ENCODE data around the gene RPL27A.

Gene RPL27A

DNA sequence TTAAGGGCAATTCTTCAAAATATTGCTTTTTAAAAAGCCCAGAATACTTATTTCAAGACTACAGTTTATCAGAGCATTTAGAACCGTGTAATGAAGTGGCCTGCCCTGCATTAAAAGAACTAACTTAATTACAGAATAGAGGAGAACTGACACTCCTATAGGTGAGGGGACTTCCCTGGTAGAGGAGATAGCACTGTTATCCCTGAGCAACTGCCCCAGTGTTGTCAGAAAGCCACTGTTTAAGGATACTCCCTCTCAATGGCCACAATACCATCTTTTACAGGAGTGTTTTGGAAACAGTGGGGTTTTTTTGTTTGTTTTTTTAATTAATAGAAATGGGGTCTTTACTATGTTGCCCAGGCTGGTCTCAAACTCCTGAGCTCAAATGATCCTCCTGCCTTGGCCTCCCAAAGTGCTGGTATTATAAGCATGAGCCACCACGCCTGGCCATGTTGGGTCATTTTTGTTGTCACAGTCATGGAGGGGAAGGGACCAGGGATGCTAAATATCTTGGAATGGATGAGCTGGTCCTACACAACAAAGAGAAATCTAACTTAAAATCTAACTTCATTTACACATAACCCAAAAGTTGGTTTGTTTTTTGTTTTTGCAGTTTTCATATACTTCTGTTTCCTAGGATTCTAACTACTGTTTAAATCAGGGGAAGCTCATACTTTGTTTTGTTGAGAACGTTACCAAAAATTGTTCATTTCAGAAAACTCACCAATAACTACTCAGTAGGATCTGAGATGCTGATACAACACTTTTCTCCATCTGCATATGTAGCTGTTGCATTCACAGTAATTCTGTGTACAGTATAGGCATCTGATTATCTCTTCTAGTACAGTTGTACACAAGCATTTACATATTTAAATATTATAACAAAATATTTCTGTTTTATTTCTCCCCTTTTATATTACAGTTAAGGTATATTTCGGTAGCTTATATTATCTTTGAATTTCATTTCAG, 8.1 kb downstream of the RPL27A start:
- no peak overlapping the region for H3K9ac ChIP-seq (ENCODE audit: low read length)
- peaks cover 60% of the 10 kb centered on the region for H3K36me3 ChIP-seq (ENCODE audit: insufficient read depth, low read length)
- no peaks in the 10 kb centered on the region for H3K9me3 ChIP-seq (ENCODE audit: low read length)
- no peak overlapping the region for H3K27ac ChIP-seq (ENCODE audit: low read depth, low read length)
- H3K4me1 ChIP-seq (ENCODE audit: insufficient read depth, low read length) = peaks cover 6% of the 10 kb centered on the region
- no peak overlapping the region for H3K4me3 ChIP-seq (ENCODE audit: low read depth in 1 of 2, low read length in 2 of 2)
- no peaks in the 10 kb centered on the region for H3K27me3 ChIP-seq (ENCODE audit: control insufficient read depth in 1 of 2, insufficient read depth in 2 of 2, low read length in 2 of 2)

DNA sequence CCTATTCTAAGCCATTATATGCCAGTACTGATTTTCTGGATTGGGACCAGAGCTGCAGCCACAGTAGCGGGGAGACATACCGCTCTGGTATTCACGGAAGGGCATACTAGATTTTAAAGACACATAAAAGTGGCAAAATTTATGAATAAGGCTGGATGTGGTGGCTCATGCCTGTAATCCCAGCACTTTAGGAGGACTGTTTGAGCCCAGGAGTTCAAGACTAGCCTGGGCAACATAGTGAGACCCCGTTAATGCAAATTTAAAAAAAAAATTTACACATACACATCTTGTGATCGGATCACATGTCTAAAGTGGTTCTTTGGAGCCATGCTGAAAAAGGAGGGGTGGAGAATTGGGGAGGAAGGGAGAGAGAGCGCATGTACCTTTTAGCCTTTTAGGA, 9.0 kb downstream of the RPL27A start:
- Histone ChIP-seq H3K27ac (ENCODE audit: low read depth, low read length) (no peak overlapping the region), H3K4me3 (ENCODE audit: low read depth in 1 of 2, low read length in 2 of 2) (no peak overlapping the region), H3K4me1 (ENCODE audit: insufficient read depth, low read length) (peaks cover 6% of the 10 kb centered on the region), H3K9me3 (ENCODE audit: low read length) (no peaks in the 10 kb centered on the region), H3K36me3 (ENCODE audit: insufficient read depth, low read length) (peaks cover 60% of the 10 kb centered on the region), H3K9ac (ENCODE audit: low read length) (no peak overlapping the region), H3K27me3 (ENCODE audit: control insufficient read depth in 1 of 2, insufficient read depth in 2 of 2, low read length in 2 of 2) (no peaks in the 10 kb centered on the region)

DNA sequence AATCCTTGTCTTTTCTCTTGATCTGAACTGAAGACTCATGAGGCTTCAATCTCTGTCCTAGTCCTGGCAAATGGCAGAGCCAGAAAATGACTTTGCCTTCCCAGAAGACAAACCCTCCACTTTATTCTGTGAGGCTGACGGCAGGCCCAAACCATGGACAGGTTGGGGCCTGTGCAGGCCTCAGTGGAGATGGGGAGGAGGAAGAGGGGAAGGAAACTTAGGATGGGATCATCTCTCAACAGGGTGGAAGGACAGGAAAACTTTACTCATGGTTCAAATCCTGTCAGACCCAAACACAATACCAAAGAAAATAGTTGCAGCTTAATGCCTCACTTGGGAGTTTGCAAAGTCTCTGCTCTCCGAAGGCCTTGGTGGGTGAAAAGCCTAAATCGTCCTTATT, 9.8 kb downstream of the RPL27A start:
- Histone ChIP-seq H3K27ac (ENCODE audit: low read depth, low read length) (no peak overlapping the region), H3K4me3 (ENCODE audit: low read depth in 1 of 2, low read length in 2 of 2) (no peak overlapping the region), H3K4me1 (ENCODE audit: insufficient read depth, low read length) (peaks cover 6% of the 10 kb centered on the region), H3K9me3 (ENCODE audit: low read length) (no peaks in the 10 kb centered on the region), H3K27me3 (ENCODE audit: control insufficient read depth in 1 of 2, insufficient read depth in 2 of 2, low read length in 2 of 2) (no peaks in the 10 kb centered on the region), H3K36me3 (ENCODE audit: insufficient read depth, low read length) (peaks cover 64% of the 10 kb centered on the region), H3K9ac (ENCODE audit: low read length) (no peak overlapping the region)

DNA sequence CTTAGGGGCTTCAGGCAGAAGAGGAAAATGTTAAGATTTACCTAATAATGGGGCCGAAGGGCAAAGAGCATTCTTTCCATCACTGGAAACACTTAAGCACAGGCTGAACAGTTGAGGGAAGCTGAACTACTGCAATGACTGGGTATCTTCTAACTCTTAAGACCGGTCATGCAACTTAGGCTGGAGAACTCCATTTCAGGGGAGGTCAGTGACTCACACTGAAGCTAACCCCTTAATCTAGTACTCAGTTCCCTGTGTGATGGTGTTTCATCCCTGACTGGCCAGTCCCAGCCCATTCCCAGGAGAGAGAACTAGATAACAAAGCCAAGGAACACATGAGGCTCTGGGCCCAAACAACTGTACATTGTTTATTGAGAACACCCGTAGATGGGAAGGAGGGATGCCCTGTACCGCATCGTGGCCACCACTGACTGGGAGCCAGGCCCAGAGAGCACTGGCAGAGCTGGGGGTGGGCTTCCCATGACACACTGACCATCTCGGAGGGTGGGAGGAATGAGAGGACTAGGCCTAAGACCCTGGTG, 10.5 kb downstream of the RPL27A start:
- H3K9me3 ChIP-seq (ENCODE audit: low read length) = no peaks in the 10 kb centered on the region
- H3K4me3 ChIP-seq (ENCODE audit: low read depth in 1 of 2, low read length in 2 of 2) = no peak overlapping the region
- H3K4me1 ChIP-seq (ENCODE audit: insufficient read depth, low read length) = peaks cover 3% of the 10 kb centered on the region
- H3K36me3 ChIP-seq (ENCODE audit: insufficient read depth, low read length) = peaks cover 71% of the 10 kb centered on the region
- no peak overlapping the region for H3K9ac ChIP-seq (ENCODE audit: low read length)
- H3K27me3 ChIP-seq (ENCODE audit: control insufficient read depth in 1 of 2, insufficient read depth in 2 of 2, low read length in 2 of 2) = no peaks in the 10 kb centered on the region
- H3K27ac ChIP-seq (ENCODE audit: low read depth, low read length) = no peak overlapping the region

DNA sequence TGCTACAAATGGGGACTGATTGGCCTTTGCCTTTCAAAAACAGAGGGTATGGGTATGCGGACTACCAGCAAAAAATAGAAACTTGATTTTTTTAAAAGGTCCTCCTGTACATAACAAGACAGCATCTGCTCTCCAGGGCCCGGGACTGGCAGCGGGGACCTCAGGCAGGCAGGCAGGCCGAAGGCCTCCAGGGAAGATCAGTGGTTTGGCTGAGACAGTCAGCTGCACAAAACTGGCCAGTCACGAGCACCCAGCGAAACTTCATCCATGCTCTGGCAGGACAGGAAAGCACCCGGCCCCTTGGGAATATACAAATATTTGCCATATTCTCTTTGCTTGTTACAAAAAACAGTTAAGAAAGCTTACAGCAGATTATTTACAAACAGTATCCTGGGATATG, 11.0 kb downstream of the RPL27A start:
- no peak overlapping the region for H3K9ac ChIP-seq (ENCODE audit: low read length)
- H3K27ac ChIP-seq (ENCODE audit: low read depth, low read length) = no peak overlapping the region
- no peaks in the 10 kb centered on the region for H3K4me1 ChIP-seq (ENCODE audit: insufficient read depth, low read length)
- H3K27me3 ChIP-seq (ENCODE audit: control insufficient read depth in 1 of 2, insufficient read depth in 2 of 2, low read length in 2 of 2) = no peaks in the 10 kb centered on the region
- H3K4me3 ChIP-seq (ENCODE audit: low read depth in 1 of 2, low read length in 2 of 2) = no peak overlapping the region
- no peaks in the 10 kb centered on the region for H3K9me3 ChIP-seq (ENCODE audit: low read length)
- peaks cover 76% of the 10 kb centered on the region for H3K36me3 ChIP-seq (ENCODE audit: insufficient read depth, low read length)

DNA sequence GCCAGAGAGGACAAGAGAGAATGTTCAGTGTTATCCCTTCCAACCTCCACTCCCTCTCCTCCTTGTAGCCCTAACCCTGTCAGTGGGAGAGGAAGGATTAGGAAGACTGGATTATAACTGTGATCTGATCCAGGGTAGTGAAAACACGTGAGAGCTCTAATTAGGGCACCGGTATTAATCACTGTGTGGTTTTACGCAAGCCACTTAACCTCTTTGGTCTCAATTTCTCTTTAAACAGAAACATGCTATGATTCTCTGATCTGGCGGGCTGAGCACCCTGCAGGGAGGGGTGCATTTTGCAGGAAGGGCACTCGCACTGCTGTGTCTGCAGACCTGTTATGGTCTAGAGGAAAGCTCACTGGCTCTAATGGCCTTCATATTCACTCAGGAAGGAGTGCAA, 11.5 kb downstream of the RPL27A start:
- H3K4me1 ChIP-seq (ENCODE audit: insufficient read depth, low read length) = no peaks in the 10 kb centered on the region
- H3K27ac ChIP-seq (ENCODE audit: low read depth, low read length) = no peak overlapping the region

DNA sequence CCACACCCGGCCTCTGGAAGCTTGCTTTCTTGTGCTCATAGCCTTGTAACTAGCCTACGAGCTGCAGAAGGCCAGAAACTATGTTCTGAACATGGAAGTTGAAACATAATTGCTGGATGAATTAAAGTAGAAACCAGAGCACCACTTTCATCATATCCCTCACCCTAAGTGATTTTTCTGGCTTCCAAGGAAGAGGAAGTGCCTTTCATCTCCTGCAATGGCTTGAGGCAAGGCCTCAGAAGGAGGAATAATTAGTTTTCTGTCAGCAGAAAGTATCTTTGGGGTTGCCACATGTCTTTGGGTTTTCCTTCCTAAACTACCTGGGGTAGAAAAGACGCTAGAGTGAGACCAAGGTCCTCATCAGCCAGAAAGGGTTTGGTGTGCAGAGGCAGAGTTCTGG, 14.5 kb downstream of the RPL27A start:
- no peaks in the 10 kb centered on the region for H3K9me3 ChIP-seq (ENCODE audit: low read length)
- no peak overlapping the region for H3K9ac ChIP-seq (ENCODE audit: low read length)
- H3K27ac ChIP-seq (ENCODE audit: low read depth, low read length) = no peak overlapping the region
- no peak overlapping the region for H3K4me3 ChIP-seq (ENCODE audit: low read depth in 1 of 2, low read length in 2 of 2)
- peaks cover 91% of the 10 kb centered on the region for H3K36me3 ChIP-seq (ENCODE audit: insufficient read depth, low read length)
- no peaks in the 10 kb centered on the region for H3K27me3 ChIP-seq (ENCODE audit: control insufficient read depth in 1 of 2, insufficient read depth in 2 of 2, low read length in 2 of 2)
- H3K4me1 ChIP-seq (ENCODE audit: insufficient read depth, low read length) = peaks cover 16% of the 10 kb centered on the region

More for the DNA sequence above, 11.5 kb downstream of the RPL27A start:
- Histone ChIP-seq H3K27me3 (ENCODE audit: control insufficient read depth in 1 of 2, insufficient read depth in 2 of 2, low read length in 2 of 2) (no peaks in the 10 kb centered on the region), H3K36me3 (ENCODE audit: insufficient read depth, low read length) (peaks cover 81% of the 10 kb centered on the region), H3K4me3 (ENCODE audit: low read depth in 1 of 2, low read length in 2 of 2) (no peak overlapping the region), H3K9me3 (ENCODE audit: low read length) (no peaks in the 10 kb centered on the region), H3K9ac (ENCODE audit: low read length) (no peak overlapping the region)

DNA sequence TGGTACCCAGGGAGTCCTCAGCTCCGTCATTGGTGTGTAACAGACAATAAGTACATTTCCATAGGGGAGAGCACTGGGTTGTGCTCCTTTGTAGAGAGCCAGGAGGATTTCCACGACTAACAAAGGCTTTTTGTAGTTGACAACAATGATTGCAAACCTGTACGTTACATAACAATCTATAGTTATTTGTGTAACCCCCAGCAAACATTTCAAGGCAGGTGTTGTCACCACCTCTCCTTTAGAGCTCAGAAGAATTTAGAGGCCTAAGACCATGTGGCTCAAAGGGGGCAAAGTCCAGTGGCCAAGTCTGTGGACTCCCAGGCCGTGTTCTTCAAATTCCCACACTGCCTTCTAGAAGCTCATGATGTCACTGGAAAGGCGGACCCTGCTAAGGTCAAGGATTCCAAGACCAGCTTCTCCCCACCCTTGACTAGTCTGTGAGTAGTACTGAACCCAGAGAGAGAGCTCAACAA, 15.8 kb downstream of the RPL27A start:
- no peak overlapping the region for H3K9ac ChIP-seq (ENCODE audit: low read length)
- peaks cover 16% of the 10 kb centered on the region for H3K4me1 ChIP-seq (ENCODE audit: insufficient read depth, low read length)
- no peak overlapping the region for H3K4me3 ChIP-seq (ENCODE audit: low read depth in 1 of 2, low read length in 2 of 2)
- no peaks in the 10 kb centered on the region for H3K9me3 ChIP-seq (ENCODE audit: low read length)
- H3K27me3 ChIP-seq (ENCODE audit: control insufficient read depth in 1 of 2, insufficient read depth in 2 of 2, low read length in 2 of 2) = no peaks in the 10 kb centered on the region
- no peak overlapping the region for H3K27ac ChIP-seq (ENCODE audit: low read depth, low read length)
- peaks cover 91% of the 10 kb centered on the region for H3K36me3 ChIP-seq (ENCODE audit: insufficient read depth, low read length)

DNA sequence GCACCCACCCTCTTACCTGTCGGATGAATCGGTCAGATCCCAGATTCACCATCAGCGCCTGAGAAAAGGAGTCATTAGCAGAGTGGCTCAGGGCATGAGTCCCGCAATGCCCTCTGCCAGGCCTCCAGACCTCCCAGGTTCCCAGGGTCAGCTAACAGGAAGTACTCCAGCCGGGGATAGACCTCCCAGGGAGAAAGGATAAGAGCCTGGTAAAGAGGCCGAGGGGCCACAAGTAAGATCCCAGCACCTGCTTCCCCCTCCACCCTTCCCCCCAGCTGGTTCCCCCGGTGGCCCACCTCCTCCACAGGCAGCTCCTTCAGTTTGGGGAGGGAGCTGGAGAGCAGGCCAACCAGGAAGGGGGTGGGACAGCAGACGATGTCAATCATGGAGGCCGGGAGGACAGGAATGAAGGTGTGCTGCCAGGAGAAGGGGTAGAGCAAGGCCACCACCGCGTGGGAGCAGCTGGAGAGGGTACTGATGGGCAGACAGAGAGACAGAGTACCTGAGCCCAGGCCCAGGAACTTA, 16.4 kb downstream of the RPL27A start:
- no peaks in the 10 kb centered on the region for H3K9me3 ChIP-seq (ENCODE audit: low read length)
- H3K27ac ChIP-seq (ENCODE audit: low read depth, low read length) = no peak overlapping the region
- H3K9ac ChIP-seq (ENCODE audit: low read length) = no peak overlapping the region
- peaks cover 91% of the 10 kb centered on the region for H3K36me3 ChIP-seq (ENCODE audit: insufficient read depth, low read length)
- peaks cover 16% of the 10 kb centered on the region for H3K4me1 ChIP-seq (ENCODE audit: insufficient read depth, low read length)
- H3K4me3 ChIP-seq (ENCODE audit: low read depth in 1 of 2, low read length in 2 of 2) = no peak overlapping the region
- no peaks in the 10 kb centered on the region for H3K27me3 ChIP-seq (ENCODE audit: control insufficient read depth in 1 of 2, insufficient read depth in 2 of 2, low read length in 2 of 2)

DNA sequence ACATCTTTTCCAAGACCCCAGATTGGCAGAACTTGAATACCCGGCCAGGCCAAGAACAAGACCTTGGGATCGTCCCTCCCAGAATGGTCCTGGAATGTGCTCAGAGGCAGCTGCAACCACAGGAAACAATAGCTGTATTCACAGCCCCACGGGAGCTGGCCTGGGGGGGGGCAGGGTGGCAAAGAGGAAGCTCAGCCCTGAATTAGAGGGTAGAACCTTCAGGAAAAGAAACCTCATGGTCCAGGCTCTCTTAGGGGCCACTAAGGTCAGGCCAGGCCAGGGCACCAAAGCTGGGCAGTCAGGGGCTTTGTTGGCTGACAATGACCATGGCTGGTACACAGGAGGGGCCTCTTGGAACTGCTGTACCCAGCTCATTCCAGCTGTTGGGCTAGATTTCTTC, 17.3 kb downstream of the RPL27A start:
- peaks cover 16% of the 10 kb centered on the region for H3K4me1 ChIP-seq (ENCODE audit: insufficient read depth, low read length)
- H3K9me3 ChIP-seq (ENCODE audit: low read length) = no peaks in the 10 kb centered on the region
- H3K27ac ChIP-seq (ENCODE audit: low read depth, low read length) = peak overlapping the region; percentile 21
- peaks cover 90% of the 10 kb centered on the region for H3K36me3 ChIP-seq (ENCODE audit: insufficient read depth, low read length)
- no peaks in the 10 kb centered on the region for H3K27me3 ChIP-seq (ENCODE audit: control insufficient read depth in 1 of 2, insufficient read depth in 2 of 2, low read length in 2 of 2)
- no peak overlapping the region for H3K4me3 ChIP-seq (ENCODE audit: low read depth in 1 of 2, low read length in 2 of 2)
- no peak overlapping the region for H3K9ac ChIP-seq (ENCODE audit: low read length)

DNA sequence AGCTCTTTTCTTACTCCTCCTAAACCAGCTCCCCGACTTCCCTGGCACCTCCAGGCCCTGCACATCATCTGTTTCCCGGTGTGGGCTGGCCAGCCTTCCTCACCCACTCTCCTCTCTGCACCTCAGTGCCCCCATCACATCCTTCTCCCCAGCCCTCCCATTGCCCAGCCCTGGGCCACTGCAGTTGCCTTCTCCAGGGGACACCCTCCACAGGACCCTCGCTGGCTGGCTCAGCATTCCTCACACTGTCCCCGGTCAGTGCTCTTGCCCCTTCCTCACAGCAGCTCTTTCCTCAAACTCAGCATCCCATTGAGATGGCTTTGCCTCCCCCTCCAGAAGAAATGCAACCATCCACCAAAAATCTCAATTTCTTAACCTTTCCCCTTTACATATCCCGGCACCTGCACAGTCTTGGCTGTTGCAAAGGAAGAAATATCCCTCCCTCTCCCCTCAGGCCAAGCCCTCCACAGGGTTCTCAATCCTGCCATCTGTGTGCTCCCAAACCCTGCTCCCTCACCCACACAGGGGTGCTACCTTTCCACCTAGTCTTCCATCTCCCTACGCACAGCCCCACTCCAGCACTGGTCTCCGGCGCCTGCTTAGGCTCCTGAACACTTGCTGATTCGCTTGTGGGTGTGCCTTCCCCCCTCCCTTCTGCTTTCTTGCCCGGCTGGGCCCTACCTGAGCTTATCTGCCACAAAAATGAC, 19.5 kb downstream of the RPL27A start:
- Histone ChIP-seq H3K27ac (ENCODE audit: low read depth, low read length) (peak overlapping the region; percentile 14), H3K27me3 (ENCODE audit: control insufficient read depth in 1 of 2, insufficient read depth in 2 of 2, low read length in 2 of 2) (no peaks in the 10 kb centered on the region), H3K4me3 (ENCODE audit: low read depth in 1 of 2, low read length in 2 of 2) (no peak overlapping the region), H3K9me3 (ENCODE audit: low read length) (no peaks in the 10 kb centered on the region), H3K36me3 (ENCODE audit: insufficient read depth, low read length) (peaks cover 90% of the 10 kb centered on the region), H3K9ac (ENCODE audit: low read length) (no peak overlapping the region), H3K4me1 (ENCODE audit: insufficient read depth, low read length) (peaks cover 31% of the 10 kb centered on the region)
